GM18519 (cell line): ENCODE results near the gene FAM184B.

ENCODE experiments used
- ATAC-seq: cut with Tn5 transposase; IDR thresholded peaks from one replicate; pipeline ENCODE4 v1.9.1; 2021; ENCODE audit warnings: mild to moderate bottlenecking, moderate library complexity; ENCODE audit not compliant: unreplicated experiment, low FRiP score

Gene FAM184B

DNA sequence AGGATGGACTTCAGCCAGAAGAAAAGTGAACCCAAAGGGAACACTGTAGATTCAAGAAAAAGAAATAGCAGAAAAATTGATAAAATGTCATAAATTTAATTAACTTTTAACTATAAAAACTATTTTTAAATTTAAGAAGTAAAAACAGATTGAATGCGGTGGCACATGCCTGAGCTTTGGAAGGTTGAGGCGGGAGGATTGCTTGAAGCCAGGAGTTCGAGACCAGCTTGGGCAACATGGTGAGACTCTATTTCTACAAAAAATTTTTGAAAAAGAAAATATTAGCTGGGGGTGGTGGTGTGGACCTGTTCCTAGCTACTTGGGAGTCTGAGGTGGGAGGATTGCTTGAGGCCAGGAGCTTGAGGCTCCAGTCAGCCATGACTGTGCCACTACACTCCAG is 3.0 kb downstream of the FAM184B start:
- no peak for ATAC-seq

- no peak for ATAC-seq
Observed at GRCh38 chr4:17773135-17773698, 8.2 kb downstream of the FAM184B start.

DNA sequence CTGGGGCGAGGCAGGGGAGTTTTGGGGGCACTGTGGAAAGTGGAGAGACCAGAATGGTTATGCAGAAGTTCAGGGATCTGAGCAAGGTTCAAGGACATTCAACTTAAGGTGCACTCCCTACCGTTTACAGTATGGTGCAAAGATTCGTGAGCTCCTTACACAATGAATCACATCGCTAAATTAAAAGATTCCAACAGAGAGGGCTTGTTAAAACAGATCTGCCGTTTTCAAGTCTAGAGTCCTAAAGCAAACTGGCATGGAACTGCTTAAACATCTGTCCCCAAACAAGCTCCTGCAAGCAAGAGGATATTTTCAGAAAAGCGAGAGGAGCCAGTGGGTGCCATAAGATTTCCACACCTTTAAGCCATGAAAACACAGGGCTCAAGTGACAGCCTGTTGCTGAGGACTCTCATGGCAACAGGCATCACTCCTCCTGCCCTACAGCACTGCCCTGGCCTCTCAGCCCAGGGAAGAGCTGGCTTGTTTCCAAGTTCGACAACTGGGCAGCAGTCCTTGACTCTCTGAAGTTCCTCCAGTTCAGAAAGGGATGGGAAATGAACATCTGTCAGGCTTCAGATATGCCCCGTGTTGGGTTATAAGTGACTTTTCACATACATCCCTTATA is 10.0 kb downstream of the FAM184B start:
- ATAC-seq: no peak

DNA sequence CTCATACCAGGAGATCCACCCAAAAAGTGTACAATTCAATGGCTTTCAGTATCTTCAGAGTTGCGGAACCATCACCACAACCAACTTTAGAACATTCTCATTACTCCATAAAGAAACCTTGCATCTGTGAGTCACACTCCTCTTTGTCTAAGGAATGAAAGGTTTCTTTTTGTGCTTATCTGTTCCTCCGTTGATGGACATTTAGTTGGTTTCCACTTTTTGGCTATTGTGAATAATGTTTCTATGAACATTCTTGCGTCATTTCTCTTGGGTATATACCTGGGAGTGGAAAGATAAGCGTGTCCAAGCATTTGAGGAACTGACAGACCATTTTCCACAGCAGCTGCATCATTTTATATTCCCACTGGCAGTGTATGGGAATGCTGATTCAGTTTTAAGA is 10.6 kb downstream of the FAM184B start:
- no peak for ATAC-seq

- no peak for ATAC-seq
Observed at GRCh38 chr4:17769406-17770174, 11.8 kb downstream of the FAM184B start.

GRCh38 chr4:17766826-17767458 is 14.5 kb downstream of the FAM184B start:
- no peak for ATAC-seq

- ATAC-seq: no peak
Observed at GRCh38 chr4:17765514-17766286, 15.7 kb downstream of the FAM184B start.

GRCh38 chr4:17763931-17764330 is 17.5 kb downstream of the FAM184B start:
- ATAC-seq: no peak

GRCh38 chr4:17763416-17763815 is 18.0 kb downstream of the FAM184B start:
- no peak for ATAC-seq

- ATAC-seq: no peak
Observed at GRCh38 chr4:17762726-17763125, 18.7 kb downstream of the FAM184B start.

GRCh38 chr4:17761062-17761461 is 20.4 kb downstream of the FAM184B start:
- no peak for ATAC-seq

- ATAC-seq: no peak
Observed at GRCh38 chr4:17760626-17761025, 20.8 kb downstream of the FAM184B start.

GRCh38 chr4:17758485-17758884 is 22.9 kb downstream of the FAM184B start:
- no peak for ATAC-seq

DNA sequence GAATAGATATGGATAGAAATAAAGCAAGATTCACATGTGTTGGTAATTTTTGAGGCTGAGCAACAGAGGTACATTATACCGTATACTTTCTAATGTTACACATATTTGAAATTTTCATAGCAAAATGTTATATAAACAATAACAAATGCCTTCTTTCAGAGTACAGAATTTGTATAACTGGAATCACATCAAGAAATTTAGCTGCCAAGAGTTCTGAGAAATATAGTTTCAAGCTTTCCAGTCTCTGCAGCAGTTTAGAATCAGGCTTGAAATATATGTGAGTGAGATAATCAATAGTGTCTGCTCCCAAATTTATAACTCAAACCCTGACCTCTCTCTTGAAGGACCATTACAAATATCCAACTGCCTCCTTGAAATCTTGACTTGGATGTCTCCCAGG is 23.8 kb downstream of the FAM184B start:
- ATAC-seq: no peak

- no peak for ATAC-seq
Observed at GRCh38 chr4:17753646-17754045, 27.8 kb downstream of the FAM184B start.

DNA sequence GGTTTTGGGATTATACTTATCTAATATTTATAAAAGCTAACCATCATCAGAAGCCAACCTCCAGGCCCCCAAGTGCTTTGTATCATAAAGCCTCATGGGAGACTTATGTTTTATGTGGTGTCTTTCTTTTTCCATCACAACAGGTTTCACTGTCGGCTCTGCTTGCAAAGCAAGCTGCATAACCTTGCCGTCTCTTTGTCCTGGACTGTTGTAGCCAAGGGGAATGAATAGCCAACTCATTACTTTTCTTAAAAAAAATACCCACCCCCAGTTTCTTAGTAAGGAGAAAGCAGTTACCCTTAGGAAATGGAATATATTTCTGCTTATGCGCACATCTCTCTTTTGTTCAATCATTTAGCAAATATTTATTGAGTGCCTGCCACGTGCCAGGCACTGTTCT is 40.7 kb downstream of the FAM184B start:
- no peak for ATAC-seq

DNA sequence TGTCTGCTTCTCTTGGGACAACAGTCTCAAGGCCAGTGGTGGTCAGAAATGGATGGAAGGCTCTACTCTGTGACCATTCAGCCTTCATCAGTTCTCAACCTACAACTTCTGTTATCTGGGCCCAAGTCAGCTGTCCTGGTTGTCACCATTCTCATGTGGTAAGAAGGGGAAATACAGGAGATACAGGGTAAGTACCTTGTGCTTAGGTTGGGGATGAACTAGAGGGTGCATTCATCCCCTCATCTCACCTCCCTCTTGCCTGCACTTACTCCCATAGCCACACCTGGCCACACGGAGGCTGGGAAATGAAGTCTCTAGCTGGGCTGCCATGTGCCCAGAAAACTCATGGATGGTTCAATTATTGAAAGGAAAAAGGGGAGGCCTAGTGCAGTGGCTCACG is 44.9 kb downstream of the FAM184B start:
- no peak for ATAC-seq

- ATAC-seq: no peak
Observed at GRCh38 chr4:17726911-17727310, 54.5 kb downstream of the FAM184B start.

DNA sequence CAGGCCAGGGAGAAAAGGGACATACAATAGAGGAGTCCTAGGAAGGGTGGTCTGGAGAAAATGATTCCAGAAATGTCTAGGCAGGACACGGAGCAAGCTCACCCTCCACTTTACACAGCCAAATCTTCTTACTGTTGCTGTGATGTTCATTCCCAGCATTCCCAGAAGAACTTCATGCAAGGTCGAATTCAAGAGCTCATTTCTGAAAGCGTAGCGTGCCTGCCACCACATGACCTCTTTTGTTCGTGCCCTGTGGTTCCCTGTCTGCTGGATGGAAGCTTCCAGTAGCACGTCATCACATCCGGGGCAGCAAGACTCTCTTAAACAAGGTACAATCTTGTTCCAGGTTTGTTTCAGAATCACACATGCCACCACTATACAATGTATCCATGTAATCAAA is 57.8 kb downstream of the FAM184B start:
- ATAC-seq: no peak

DNA sequence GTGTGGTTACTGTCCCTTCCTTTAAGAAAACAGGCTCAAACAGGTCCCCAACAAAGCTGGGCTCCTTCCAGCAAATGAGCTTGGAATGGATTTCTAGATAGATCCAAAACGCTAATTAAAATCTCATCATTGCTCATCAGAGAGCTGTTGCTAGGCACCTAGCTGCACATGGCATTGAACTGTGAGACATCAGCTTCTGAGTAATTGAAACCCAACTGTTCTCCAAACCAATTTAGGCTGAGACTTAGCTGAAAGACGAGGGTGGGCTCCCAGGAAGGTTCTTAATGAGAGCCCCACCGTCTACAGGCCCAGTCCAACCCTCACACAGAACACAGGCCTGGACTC is 59.1 kb downstream of the FAM184B start:
- no peak for ATAC-seq
